ACC112 (cell line): Measurements from ENCODE around the gene TMEM132C.

Source experiments
- H2AFZ ChIP-seq: fragments of 200-600 bp; sonication (generic); one replicate; pipeline ENCODE4 v1.6.0; 2017; ENCODE audit warnings: antibody characterized with exemption, low read length; ENCODE audit not compliant: unreplicated experiment
- H3K27ac ChIP-seq: fragments of 200-600 bp; sonication (generic); 2 replicates; pipeline ENCODE4 v1.5.1; 2014; ENCODE audit warnings: low read depth, mild to moderate bottlenecking, antibody characterized with exemption, low read length, moderate library complexity
- H3K27me3 ChIP-seq: fragments of 200-600 bp; sonication (generic); 2 replicates; pipeline ENCODE4 v1.6.1; 2014; ENCODE audit warnings: mild to moderate bottlenecking, antibody characterized with exemption, low read length, moderate library complexity, mixed read lengths; ENCODE audit not compliant: insufficient read depth
- H3K36me3 ChIP-seq: fragments of 200-600 bp; sonication (generic); 2 replicates; pipeline ENCODE4 v1.6.1; 2016; ENCODE audit warnings: mild to moderate bottlenecking, antibody characterized with exemption, low read length, moderate library complexity, mixed read lengths; ENCODE audit not compliant: insufficient read depth
- H3K4me1 ChIP-seq: fragments of 200-600 bp; sonication (generic); one replicate; pipeline ENCODE4 v1.6.1; 2016; ENCODE audit warnings: low read length, mixed read lengths; ENCODE audit not compliant: insufficient read depth, unreplicated experiment, control insufficient read depth
- H3K4me3 ChIP-seq: fragments of 200-600 bp; sonication (generic); 2 replicates; pipeline ENCODE4 v1.5.1; 2014; ENCODE audit warnings: mild to moderate bottlenecking, low read depth, low read length
- H3K79me2 ChIP-seq: fragments of 200-600 bp; sonication (generic); one replicate; pipeline ENCODE4 v1.6.0; 2016; ENCODE audit warnings: low read length; ENCODE audit not compliant: control insufficient read depth, unreplicated experiment, insufficient read depth

The TMEM132C gene

DNA sequence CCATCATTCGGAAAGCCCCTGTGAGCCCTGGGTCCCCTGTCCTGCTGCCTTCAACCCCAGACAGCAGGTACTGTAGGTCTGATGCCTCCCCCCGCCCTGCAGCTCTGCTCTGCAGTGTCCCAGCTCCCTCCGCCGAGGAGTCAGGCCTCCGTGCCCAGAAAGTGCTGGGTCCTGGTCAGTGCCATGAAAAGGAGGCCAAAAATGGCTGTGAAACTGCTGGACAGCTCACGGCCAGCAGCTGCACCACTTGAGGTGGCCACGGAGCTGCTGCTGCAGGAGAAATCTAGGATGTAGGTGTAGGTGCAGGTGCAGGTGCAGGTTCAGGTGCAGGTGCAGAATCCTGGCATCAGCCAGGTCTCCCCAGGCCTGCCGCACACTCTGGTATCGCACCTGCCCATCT, 360.7 kb downstream of the TMEM132C start:
- Histone ChIP-seq H2AFZ (no peak overlapping the region), H3K4me3 (no peak overlapping the region), H3K36me3 (no peaks in the 10 kb centered on the region), H3K79me2 (no peaks in the 10 kb centered on the region), H3K27me3 (no peaks in the 10 kb centered on the region), H3K4me1 (no peaks in the 10 kb centered on the region), H3K27ac (no peak overlapping the region)

DNA sequence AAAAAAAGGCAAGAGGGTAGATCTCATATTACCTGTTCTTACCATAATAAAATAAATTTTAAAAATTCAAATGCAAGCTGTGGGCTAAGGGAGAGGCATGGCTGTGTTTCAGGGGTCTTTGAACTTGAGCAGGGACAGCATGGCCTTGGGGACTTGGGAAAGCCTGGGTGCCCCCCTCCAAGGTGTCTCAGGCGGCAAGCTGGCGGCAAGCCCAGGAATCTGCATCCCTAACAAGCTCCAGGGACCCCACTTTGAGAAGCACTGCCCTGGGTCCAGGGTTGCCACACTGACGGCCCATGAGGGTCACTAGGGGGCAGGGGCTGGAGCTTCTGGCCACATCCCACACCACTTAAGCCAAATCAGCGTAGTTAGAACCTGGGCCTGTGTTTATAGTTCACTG, 363.0 kb downstream of the TMEM132C start:
- Histone ChIP-seq H3K79me2 (no peaks in the 10 kb centered on the region), H3K4me1 (no peaks in the 10 kb centered on the region), H2AFZ (no peak overlapping the region), H3K27ac (no peak overlapping the region), H3K36me3 (no peaks in the 10 kb centered on the region), H3K4me3 (no peak overlapping the region), H3K27me3 (no peaks in the 10 kb centered on the region)

- Histone ChIP-seq H3K27ac (no peak overlapping the region), H3K36me3 (no peaks in the 10 kb centered on the region), H3K4me3 (no peak overlapping the region), H3K4me1 (no peaks in the 10 kb centered on the region), H3K79me2 (no peaks in the 10 kb centered on the region), H2AFZ (no peak overlapping the region), H3K27me3 (no peaks in the 10 kb centered on the region)
Measured at GRCh38 chr12:128637642-128638606, 371.0 kb downstream of the TMEM132C start.

DNA sequence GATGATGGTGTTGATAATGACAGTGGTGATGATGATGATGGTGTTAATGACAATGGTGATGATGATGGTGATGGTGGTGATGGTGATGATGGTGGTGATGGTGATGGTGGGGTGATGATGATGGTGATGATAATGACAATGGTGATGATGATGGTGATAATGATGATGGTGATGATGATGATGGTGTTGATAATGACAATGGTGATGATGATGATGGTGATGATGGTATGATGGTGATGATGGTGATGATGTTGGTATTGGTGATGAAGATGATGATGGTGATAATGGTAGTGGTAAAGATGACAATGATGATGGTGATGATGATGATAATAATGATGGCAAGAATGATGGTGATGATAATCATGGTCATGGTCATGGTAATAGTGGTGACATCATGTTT, 372.1 kb downstream of the TMEM132C start:
- Histone ChIP-seq H2AFZ (no peak overlapping the region), H3K79me2 (no peaks in the 10 kb centered on the region), H3K27me3 (no peaks in the 10 kb centered on the region), H3K4me3 (no peak overlapping the region), H3K36me3 (no peaks in the 10 kb centered on the region), H3K27ac (no peak overlapping the region), H3K4me1 (no peaks in the 10 kb centered on the region)

- no peaks in the 10 kb centered on the region for H3K4me1 ChIP-seq
- no peaks in the 10 kb centered on the region for H3K79me2 ChIP-seq
- H3K36me3 ChIP-seq, result no peaks in the 10 kb centered on the region
- no peak overlapping the region for H2AFZ ChIP-seq
- H3K4me3 ChIP-seq, result no peak overlapping the region
- H3K27ac ChIP-seq, result no peak overlapping the region
- no peaks in the 10 kb centered on the region for H3K27me3 ChIP-seq
Measured at GRCh38 chr12:128643155-128643554, 376.2 kb downstream of the TMEM132C start.

- Histone ChIP-seq H3K79me2 (no peaks in the 10 kb centered on the region), H3K27ac (no peak overlapping the region), H3K36me3 (no peaks in the 10 kb centered on the region), H3K4me3 (no peak overlapping the region), H2AFZ (no peak overlapping the region), H3K4me1 (no peaks in the 10 kb centered on the region), H3K27me3 (no peaks in the 10 kb centered on the region)
Measured at GRCh38 chr12:128644664-128645296, 377.8 kb downstream of the TMEM132C start.

DNA sequence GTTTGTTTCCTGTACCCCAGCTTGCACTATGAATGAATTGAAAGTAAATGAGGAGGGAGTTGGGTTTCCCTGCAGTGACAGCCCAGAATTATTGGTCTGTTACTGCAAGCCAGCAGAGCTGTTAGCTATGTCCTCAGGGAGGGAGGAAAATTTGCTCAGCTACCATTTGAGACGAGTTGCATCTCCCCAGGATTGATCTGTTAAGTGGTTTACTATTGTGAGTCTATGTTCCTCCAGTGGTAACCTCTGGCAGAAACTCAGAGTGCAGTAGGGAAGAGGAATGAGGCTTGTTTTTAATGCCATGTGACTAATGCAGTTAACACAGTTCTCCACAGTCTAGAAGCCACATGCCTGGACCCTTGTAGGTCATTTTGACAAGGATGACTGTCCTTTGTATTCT, 382.9 kb downstream of the TMEM132C start:
- no peaks in the 10 kb centered on the region for H3K4me1 ChIP-seq

DNA sequence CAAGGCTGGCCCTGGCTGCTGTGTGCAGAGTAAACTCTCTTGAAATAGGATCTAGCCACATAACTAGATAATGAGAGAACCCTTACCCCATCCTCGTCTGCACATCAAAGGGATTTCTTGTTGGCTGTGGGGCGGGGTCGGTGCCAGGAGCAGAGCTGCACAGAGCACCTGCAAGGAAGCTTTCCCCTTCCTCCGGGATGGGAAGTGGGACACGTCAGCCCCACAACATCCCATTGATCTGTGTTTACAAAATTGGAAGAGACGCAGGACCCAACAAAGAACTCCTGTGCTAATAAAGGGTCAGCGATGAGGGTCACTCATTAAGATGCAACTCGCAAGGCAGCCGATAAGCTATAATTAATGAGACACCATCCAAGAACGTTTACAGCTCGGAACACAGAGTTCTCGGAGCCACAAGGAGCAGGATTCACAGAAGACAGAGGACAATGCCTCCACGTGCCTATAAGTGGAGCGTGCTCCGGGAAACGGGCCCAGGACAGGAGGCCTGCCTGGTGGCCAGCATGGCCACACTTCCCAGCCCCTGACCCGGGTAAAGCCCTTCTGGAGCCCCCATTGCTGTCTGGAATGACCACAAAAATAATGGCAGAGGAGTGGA, 385.3 kb downstream of the TMEM132C start:
- H3K4me3 ChIP-seq, result no peak overlapping the region
- no peaks in the 10 kb centered on the region for H3K79me2 ChIP-seq
- no peaks in the 10 kb centered on the region for H3K36me3 ChIP-seq
- H3K27me3 ChIP-seq, result no peaks in the 10 kb centered on the region
- H2AFZ ChIP-seq, result no peak overlapping the region
- no peaks in the 10 kb centered on the region for H3K4me1 ChIP-seq
- no peak overlapping the region for H3K27ac ChIP-seq

More for the DNA sequence above, 382.9 kb downstream of the TMEM132C start:
- H3K4me3 ChIP-seq, result no peak overlapping the region
- no peaks in the 10 kb centered on the region for H3K79me2 ChIP-seq
- H3K27me3 ChIP-seq, result no peaks in the 10 kb centered on the region
- no peaks in the 10 kb centered on the region for H3K36me3 ChIP-seq
- H3K27ac ChIP-seq, result no peak overlapping the region
- no peak overlapping the region for H2AFZ ChIP-seq

DNA sequence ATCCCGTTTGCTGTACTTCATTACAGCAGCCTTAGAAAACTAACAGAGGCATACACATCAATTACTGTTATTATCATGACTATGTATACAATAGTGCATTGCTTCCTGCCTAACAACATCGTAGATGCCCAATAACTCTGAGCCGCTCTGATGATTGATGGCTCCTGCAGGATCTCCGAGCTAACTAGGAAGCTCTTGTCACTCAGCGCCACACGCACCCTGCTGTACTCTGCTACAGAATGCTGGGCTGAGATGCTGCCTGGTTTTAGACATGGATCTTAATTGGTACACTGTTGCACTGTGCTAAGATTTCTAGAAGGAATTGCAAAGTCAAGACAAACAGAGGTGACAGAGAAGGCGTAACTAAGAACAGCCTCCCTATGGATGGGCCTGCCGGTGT, 387.5 kb downstream of the TMEM132C start:
- no peaks in the 10 kb centered on the region for H3K4me1 ChIP-seq
- no peaks in the 10 kb centered on the region for H3K36me3 ChIP-seq
- H3K27ac ChIP-seq, result no peak overlapping the region
- H3K79me2 ChIP-seq, result no peaks in the 10 kb centered on the region
- H3K4me3 ChIP-seq, result no peak overlapping the region
- H3K27me3 ChIP-seq, result no peaks in the 10 kb centered on the region
- H2AFZ ChIP-seq, result no peak overlapping the region

DNA sequence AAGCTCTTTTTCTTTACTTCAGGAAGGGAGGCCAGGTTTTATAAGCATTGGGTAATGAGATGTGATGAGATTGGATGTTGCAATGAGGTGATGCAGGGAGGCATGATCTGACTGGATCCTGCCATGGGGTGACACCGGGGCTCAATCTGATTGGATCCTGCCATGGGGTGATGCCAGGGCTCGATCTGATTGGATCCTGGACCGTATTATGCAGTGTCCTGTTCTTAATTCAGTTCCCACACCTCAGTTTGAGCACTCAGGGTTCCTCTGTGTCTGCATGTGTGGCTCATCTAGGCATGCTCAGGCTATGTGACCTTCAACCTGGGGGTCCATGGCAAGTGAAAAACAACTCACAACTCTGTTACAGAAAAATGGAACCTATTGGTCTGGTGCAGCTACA, 390.4 kb downstream of the TMEM132C start:
- no peaks in the 10 kb centered on the region for H3K36me3 ChIP-seq
- no peak overlapping the region for H3K27ac ChIP-seq
- no peak overlapping the region for H3K4me3 ChIP-seq
- H3K79me2 ChIP-seq, result no peaks in the 10 kb centered on the region
- H2AFZ ChIP-seq, result no peak overlapping the region
- no peaks in the 10 kb centered on the region for H3K27me3 ChIP-seq
- no peaks in the 10 kb centered on the region for H3K4me1 ChIP-seq
